HG03460 (cell line): Measurements from ENCODE around the gene ZBTB7B.
"Not testable (repeated sequence)": the region's sequence is repeated elsewhere in the genome, so short reads cannot be mapped to it uniquely, and the experiment has no call there.

Experiments used
- ATAC-seq: cut with Tn5 transposase; IDR thresholded peaks from one replicate; pipeline ENCODE4 v1.9.1; 2021; ENCODE audit not compliant: unreplicated experiment

Gene ZBTB7B

GRCh38 chr1:154968731-154969130, 33.9 kb upstream of the ZBTB7B start:
- ATAC-seq, result no peak

- ATAC-seq, result no peak
These were observed 33.4 kb upstream of the ZBTB7B start for GRCh38 chr1:154969246-154969645.

- ATAC-seq, result no peak
These were observed 32.6 kb upstream of the ZBTB7B start for GRCh38 chr1:154969860-154970452.

GRCh38 chr1:154970631-154971340, 31.8 kb upstream of the ZBTB7B start, which contains the start of gene SHC1:
TSS of gene SHC1 (minus strand) at chr1:154970747. CDS start at chr1:154970526, 221 bp downstream.
- ATAC-seq, result no peak

GRCh38 chr1:154971341-154971998, 31.1 kb upstream of the ZBTB7B start:
- ATAC-seq, result no peak

- no peak for ATAC-seq
These were observed 30.4 kb upstream of the ZBTB7B start for GRCh38 chr1:154972213-154972516.

GRCh38 chr1:154972517-154973343, 29.9 kb upstream of the ZBTB7B start:
- ATAC-seq, result no peak

GRCh38 chr1:154973344-154974101, 29.1 kb upstream of the ZBTB7B start:
- ATAC-seq, result no peak

GRCh38 chr1:154974102-154974807, 28.3 kb upstream of the ZBTB7B start, which contains the start of gene CKS1B:
TSS of gene CKS1B (plus strand) at chr1:154974681. CDS start at chr1:154974746, 65 bp downstream.
- peak; percentile 68 for ATAC-seq

GRCh38 chr1:154974808-154975408, 27.7 kb upstream of the ZBTB7B start:
- peak; percentile 55 for ATAC-seq

- ATAC-seq, result no peak
These were observed 27.1 kb upstream of the ZBTB7B start for GRCh38 chr1:154975409-154976059.

GRCh38 chr1:154977762-154978161, 24.8 kb upstream of the ZBTB7B start:
- not testable (repeated sequence) for ATAC-seq

GRCh38 chr1:154978360-154978759, 24.2 kb upstream of the ZBTB7B start:
- ATAC-seq, result no peak

- ATAC-seq, result no peak
These were observed 20.3 kb upstream of the ZBTB7B start for GRCh38 chr1:154982341-154982740.

- peak; percentile 99 for ATAC-seq
These were observed 19.5 kb upstream of the ZBTB7B start, which contains the start of gene FLAD1 for GRCh38 chr1:154982897-154983648. TSS of gene FLAD1 (plus strand) at chr1:154983344. CDS start at chr1:154983695, 351 bp downstream.

GRCh38 chr1:154983776-154984466, 18.7 kb upstream of the ZBTB7B start:
- no peak for ATAC-seq

GRCh38 chr1:154986736-154987135, 15.9 kb upstream of the ZBTB7B start:
- not testable (repeated sequence) for ATAC-seq

GRCh38 chr1:154987326-154987725, 15.3 kb upstream of the ZBTB7B start:
- ATAC-seq, result no peak
